ENCODE measurements around the gene AJAP1.

DNA sequence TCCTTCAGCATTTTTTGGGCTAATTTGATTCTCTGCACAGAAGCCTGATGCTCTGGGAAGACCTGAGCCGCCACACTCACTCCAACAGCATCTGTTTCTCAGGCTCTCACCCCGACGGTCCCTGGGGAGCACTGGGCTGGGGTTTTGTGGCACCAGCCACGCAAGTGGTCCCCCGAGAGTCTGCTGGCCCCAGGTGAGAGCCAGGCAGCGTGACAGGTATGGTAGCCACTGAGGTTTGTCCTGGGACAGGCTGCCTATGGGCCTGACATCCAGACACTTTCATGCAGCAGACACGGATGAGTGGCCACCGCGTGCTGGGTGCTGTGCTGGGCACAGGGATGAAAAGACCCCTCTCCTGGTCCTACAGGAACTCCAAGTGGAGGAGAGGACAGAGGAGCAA lies 11.0 kb downstream of the AJAP1 start:
- TF ChIP-seq, protein P1, sequence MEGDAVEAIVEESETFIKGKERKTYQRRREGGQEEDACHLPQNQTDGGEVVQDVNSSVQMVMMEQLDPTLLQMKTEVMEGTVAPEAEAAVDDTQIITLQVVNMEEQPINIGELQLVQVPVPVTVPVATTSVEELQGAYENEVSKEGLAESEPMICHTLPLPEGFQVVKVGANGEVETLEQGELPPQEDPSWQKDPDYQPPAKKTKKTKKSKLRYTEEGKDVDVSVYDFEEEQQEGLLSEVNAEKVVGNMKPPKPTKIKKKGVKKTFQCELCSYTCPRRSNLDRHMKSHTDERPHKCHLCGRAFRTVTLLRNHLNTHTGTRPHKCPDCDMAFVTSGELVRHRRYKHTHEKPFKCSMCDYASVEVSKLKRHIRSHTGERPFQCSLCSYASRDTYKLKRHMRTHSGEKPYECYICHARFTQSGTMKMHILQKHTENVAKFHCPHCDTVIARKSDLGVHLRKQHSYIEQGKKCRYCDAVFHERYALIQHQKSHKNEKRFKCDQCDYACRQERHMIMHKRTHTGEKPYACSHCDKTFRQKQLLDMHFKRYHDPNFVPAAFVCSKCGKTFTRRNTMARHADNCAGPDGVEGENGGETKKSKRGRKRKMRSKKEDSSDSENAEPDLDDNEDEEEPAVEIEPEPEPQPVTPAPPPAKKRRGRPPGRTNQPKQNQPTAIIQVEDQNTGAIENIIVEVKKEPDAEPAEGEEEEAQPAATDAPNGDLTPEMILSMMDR (IDR thresholded peaks at IDR 0.05; ENCODE audit: insufficient read depth, low read length): no peak
- TF ChIP-seq, protein P2, sequence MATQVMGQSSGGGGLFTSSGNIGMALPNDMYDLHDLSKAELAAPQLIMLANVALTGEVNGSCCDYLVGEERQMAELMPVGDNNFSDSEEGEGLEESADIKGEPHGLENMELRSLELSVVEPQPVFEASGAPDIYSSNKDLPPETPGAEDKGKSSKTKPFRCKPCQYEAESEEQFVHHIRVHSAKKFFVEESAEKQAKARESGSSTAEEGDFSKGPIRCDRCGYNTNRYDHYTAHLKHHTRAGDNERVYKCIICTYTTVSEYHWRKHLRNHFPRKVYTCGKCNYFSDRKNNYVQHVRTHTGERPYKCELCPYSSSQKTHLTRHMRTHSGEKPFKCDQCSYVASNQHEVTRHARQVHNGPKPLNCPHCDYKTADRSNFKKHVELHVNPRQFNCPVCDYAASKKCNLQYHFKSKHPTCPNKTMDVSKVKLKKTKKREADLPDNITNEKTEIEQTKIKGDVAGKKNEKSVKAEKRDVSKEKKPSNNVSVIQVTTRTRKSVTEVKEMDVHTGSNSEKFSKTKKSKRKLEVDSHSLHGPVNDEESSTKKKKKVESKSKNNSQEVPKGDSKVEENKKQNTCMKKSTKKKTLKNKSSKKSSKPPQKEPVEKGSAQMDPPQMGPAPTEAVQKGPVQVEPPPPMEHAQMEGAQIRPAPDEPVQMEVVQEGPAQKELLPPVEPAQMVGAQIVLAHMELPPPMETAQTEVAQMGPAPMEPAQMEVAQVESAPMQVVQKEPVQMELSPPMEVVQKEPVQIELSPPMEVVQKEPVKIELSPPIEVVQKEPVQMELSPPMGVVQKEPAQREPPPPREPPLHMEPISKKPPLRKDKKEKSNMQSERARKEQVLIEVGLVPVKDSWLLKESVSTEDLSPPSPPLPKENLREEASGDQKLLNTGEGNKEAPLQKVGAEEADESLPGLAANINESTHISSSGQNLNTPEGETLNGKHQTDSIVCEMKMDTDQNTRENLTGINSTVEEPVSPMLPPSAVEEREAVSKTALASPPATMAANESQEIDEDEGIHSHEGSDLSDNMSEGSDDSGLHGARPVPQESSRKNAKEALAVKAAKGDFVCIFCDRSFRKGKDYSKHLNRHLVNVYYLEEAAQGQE (IDR thresholded peaks at IDR 0.05; ENCODE audit: insufficient replicate concordance, low read depth): no peak
- TF ChIP-seq POLR2AphosphoS5 (IDR thresholded peaks at IDR 0.05; ENCODE audit: low read depth): no peak
- TF ChIP-seq GABPA (IDR thresholded peaks at IDR 0.05; ENCODE audit: low read depth): no peak
